ENCODE measurements around the gene NKD1. TPM values are rescaled to one million over a fixed set of nuclear protein-coding genes. Genes with fewer than 3 reads are reported as not detected.

The NKD1 gene
- total and polyA plus RNA-seq, 7 donors = under 0.01 to 18.0 (median 6.7) TPM

DNA sequence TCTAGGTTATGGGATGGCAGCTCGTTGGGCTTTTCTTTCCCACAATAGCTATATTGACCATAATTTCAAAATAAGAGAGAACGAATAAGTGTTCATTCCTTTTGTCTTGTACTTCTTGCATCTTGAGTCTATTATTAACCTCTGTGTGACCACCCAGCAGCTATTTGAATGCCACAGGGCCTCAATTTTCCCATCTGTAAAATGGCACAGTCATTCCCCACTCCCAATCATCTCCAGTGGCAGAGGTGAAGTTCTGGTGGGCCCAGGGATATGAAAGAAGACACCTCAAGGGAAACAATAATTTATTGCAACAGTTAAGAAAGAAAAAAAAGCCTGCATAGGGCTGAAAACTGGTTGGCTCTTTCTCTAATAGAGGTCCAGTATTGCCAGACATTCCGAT, 28.6 kb upstream of the NKD1 start:
- no peak overlapping the region for H3K4me3 ChIP-seq
- no peaks in the 10 kb centered on the region for H3K27me3 ChIP-seq
- intact Hi-C loops (cut with DNase I) = no loop called here
- H3K27ac ChIP-seq = no peak overlapping the region
- no peak for DNase-seq
- TF ChIP-seq POLR2AphosphoS5 (IDR thresholded peaks at IDR 0.05) = no peak
- TF ChIP-seq, protein P1, sequence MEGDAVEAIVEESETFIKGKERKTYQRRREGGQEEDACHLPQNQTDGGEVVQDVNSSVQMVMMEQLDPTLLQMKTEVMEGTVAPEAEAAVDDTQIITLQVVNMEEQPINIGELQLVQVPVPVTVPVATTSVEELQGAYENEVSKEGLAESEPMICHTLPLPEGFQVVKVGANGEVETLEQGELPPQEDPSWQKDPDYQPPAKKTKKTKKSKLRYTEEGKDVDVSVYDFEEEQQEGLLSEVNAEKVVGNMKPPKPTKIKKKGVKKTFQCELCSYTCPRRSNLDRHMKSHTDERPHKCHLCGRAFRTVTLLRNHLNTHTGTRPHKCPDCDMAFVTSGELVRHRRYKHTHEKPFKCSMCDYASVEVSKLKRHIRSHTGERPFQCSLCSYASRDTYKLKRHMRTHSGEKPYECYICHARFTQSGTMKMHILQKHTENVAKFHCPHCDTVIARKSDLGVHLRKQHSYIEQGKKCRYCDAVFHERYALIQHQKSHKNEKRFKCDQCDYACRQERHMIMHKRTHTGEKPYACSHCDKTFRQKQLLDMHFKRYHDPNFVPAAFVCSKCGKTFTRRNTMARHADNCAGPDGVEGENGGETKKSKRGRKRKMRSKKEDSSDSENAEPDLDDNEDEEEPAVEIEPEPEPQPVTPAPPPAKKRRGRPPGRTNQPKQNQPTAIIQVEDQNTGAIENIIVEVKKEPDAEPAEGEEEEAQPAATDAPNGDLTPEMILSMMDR (IDR thresholded peaks at IDR 0.05) = no peak
- no peak for TF ChIP-seq EP300 (IDR thresholded peaks at IDR 0.05)
- no peak for TF ChIP-seq POLR2A (IDR thresholded peaks at IDR 0.05)
- no peaks in the 10 kb centered on the region for H3K36me3 ChIP-seq
- WGBS, 2 donors = 80% methylated on average over 3 of the region's 3 CpGs
- peaks cover 0 to 11% (median 0%) of the 10 kb centered on the region in 4 donors for H3K9me3 ChIP-seq
- no peaks in the 10 kb centered on the region for H3K4me1 ChIP-seq

DNA sequence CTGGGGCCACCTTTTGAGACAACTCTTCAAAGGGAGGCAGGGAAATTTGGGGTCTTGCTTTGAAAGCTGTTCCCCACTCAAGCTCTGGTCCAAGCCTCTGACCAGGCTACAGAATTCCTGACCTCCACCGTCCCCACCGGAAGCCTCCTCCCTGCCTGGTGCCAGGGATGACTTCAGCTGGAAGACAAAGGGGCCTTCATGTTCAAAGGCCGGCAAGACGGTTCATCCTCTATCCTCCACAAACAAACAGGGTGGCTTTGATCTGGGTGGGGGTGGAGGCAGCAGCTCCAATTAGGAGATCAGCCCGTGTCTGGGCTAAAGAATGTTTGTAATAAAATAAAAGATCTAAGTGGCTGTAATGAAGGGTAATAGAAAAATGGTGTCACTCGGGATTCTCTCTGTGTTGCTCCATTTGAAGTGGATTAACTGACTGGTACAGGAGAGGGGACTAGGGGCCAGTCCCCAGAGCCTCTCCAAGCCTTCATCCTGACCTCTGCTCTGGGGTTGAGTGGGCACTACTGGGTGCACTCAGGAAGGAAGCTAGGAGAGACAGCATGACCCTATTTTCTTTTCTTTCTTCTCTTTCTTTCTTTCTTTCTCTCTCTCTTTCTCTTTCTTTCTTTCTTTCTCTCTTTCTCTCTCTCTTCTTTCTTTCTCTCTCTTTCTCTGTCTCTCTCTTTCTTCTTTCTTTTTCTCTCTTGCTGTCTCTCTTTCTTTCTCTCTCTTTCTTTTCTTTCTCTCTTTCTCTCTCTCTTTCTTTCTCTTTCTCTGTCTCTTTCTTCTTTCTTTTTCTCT, 27.5 kb upstream of the NKD1 start:
- 10 to 33% methylated on average over 6 of the region's 6 CpGs for WGBS, 2 donors
- Histone ChIP-seq H3K4me1 (no peaks in the 10 kb centered on the region), H3K36me3 (no peaks in the 10 kb centered on the region), H3K27ac (no peak overlapping the region), H3K27me3 (no peaks in the 10 kb centered on the region), H3K9me3 (peaks cover 0 to 8% (median 0%) of the 10 kb centered on the region in 4 donors), H3K4me3 (no peak overlapping the region)
- TF ChIP-seq EP300 (IDR thresholded peaks at IDR 0.05) (no peak), POLR2A (IDR thresholded peaks at IDR 0.05) (no peak), POLR2AphosphoS5 (IDR thresholded peaks at IDR 0.05) (no peak)
- TF ChIP-seq, protein P1 (IDR thresholded peaks at IDR 0.05) = no peak
- intact Hi-C loops (cut with DNase I) = no loop called here
- DNase-seq = peak; percentile 18

GRCh38 chr16:50521246-50521900, 26.8 kb upstream of the NKD1 start:
- TF ChIP-seq POLR2A (IDR thresholded peaks at IDR 0.05) (no peak), EP300 (IDR thresholded peaks at IDR 0.05) (no peak), POLR2AphosphoS5 (IDR thresholded peaks at IDR 0.05) (no peak)
- TF ChIP-seq, protein P1 (IDR thresholded peaks at IDR 0.05) = no peak
- Histone ChIP-seq H3K4me3 (no peak overlapping the region), H3K9me3 (peaks cover 0 to 4% (median 0%) of the 10 kb centered on the region in 4 donors), H3K36me3 (no peaks in the 10 kb centered on the region), H3K27me3 (no peaks in the 10 kb centered on the region), H3K4me1 (no peaks in the 10 kb centered on the region), H3K27ac (no peak overlapping the region)
- 87 to 90% methylated on average over 9 of the region's 9 CpGs for WGBS, 2 donors
- peak; percentile 19 for DNase-seq
- intact Hi-C loops (cut with DNase I) = no loop called here

GRCh38 chr16:50522324-50522723, 25.9 kb upstream of the NKD1 start:
- Histone ChIP-seq H3K27me3 (no peaks in the 10 kb centered on the region), H3K4me1 (no peaks in the 10 kb centered on the region), H3K9me3 (no peaks in the 10 kb centered on the region), H3K27ac (no peak overlapping the region), H3K36me3 (no peaks in the 10 kb centered on the region), H3K4me3 (no peak overlapping the region)
- no peak for TF ChIP-seq EP300 (IDR thresholded peaks at IDR 0.05)
- no peak for TF ChIP-seq POLR2A (IDR thresholded peaks at IDR 0.05)
- TF ChIP-seq, protein P1 (IDR thresholded peaks at IDR 0.05) = no peak
- no peak for TF ChIP-seq POLR2AphosphoS5 (IDR thresholded peaks at IDR 0.05)
- 85 to 87% methylated on average over 5 of the region's 5 CpGs for WGBS, 2 donors
- intact Hi-C loops (cut with DNase I) = no loop called here
- DNase-seq = no peak

All from sigmoid colon (tissue), 7 donors.